Astrocyte of the hippocampus (primary cell): ENCODE data around the gene ATG5.

ENCODE experiments used
- DNase-seq: peaks from one replicate; pipeline ENCODE4 v3.0.0; 2011; ENCODE audit warnings: low read depth, low spot score

The ATG5 gene

GRCh38 chr6:106325336-106326178, at the start of gene ATG5:
ATG5 (minus strand) TSS chr6:106325760; CDS start chr6:106316208, 9,552 bp downstream.
- DNase-seq: peak; percentile 99

- no peak for DNase-seq
Measured at GRCh38 chr6:106373502-106374239, 48.1 kb upstream of the ATG5 start.

- no peak for DNase-seq
Measured at GRCh38 chr6:106372838-106373501, 47.4 kb upstream of the ATG5 start.

- no peak for DNase-seq
Measured at GRCh38 chr6:106370639-106371038, 45.1 kb upstream of the ATG5 start.

GRCh38 chr6:106369739-106370138, 44.2 kb upstream of the ATG5 start:
- no peak for DNase-seq

GRCh38 chr6:106363401-106364138, 38.0 kb upstream of the ATG5 start:
- peak; percentile 62 for DNase-seq

- peak; percentile 23 for DNase-seq
Measured at GRCh38 chr6:106360989-106361430, 35.5 kb upstream of the ATG5 start.

GRCh38 chr6:106360410-106360988, 34.9 kb upstream of the ATG5 start, which contains the start of gene CRYBG1:
CRYBG1 (plus strand) TSS chr6:106360717; CDS start chr6:106360909, 192 bp downstream.
- DNase-seq: peak; percentile 69

GRCh38 chr6:106359959-106360409, 34.4 kb upstream of the ATG5 start:
- no peak for DNase-seq

GRCh38 chr6:106356378-106356777, 30.8 kb upstream of the ATG5 start:
- DNase-seq: no peak

GRCh38 chr6:106347219-106347618, 21.7 kb upstream of the ATG5 start:
- DNase-seq: no peak

- peak; percentile 89 for DNase-seq
Measured at GRCh38 chr6:106339334-106340029, 13.9 kb upstream of the ATG5 start.

- peak; percentile 73 for DNase-seq
Measured at GRCh38 chr6:106334646-106335448, 9.3 kb upstream of the ATG5 start.

GRCh38 chr6:106324726-106325335, 729 bp downstream of the ATG5 start:
- DNase-seq: no peak

- no peak for DNase-seq
Measured at GRCh38 chr6:106321940-106322339, 3.6 kb downstream of the ATG5 start.

- no peak for DNase-seq
Measured at GRCh38 chr6:106318851-106319250, 6.7 kb downstream of the ATG5 start.

GRCh38 chr6:106318061-106318460, 7.5 kb downstream of the ATG5 start:
- DNase-seq: no peak

GRCh38 chr6:106316375-106316766, 9.2 kb downstream of the ATG5 start:
- no peak for DNase-seq

- no peak for DNase-seq
Measured at GRCh38 chr6:106315765-106316374, 9.7 kb downstream of the ATG5 start.
